Measurements from ENCODE around the gene BACH2. TPM values are rescaled to one million over a fixed set of nuclear protein-coding genes. Genes with fewer than 3 reads are reported as not detected.
"Not testable (repeated sequence)": the region's sequence is repeated elsewhere in the genome, so short reads cannot be mapped to it uniquely, and the experiment has no call there.

Gene BACH2
- total RNA-seq, 1 experiment from 2014 or later, result 2.5 TPM

GRCh38 chr6:90168693-90169131 lies 127.9 kb downstream of the BACH2 start:
- no peak for DNase-seq
- H3K27me3 ChIP-seq (ENCODE audit: control insufficient read depth, insufficient read depth, low read length), result no peaks in the 10 kb centered on the region
- H3K4me3 ChIP-seq (ENCODE audit: insufficient read depth, low read depth, low read length), result no peak overlapping the region
- H3K36me3 ChIP-seq (replicated peaks; ENCODE audit: control insufficient read depth, insufficient read depth, low read length), result no peaks in the 10 kb centered on the region

GRCh38 chr6:90167514-90168379 lies 128.9 kb downstream of the BACH2 start:
- Histone ChIP-seq H3K4me3 (ENCODE audit: insufficient read depth, low read depth, low read length) (no peak overlapping the region), H3K36me3 (replicated peaks; ENCODE audit: control insufficient read depth, insufficient read depth, low read length) (no peaks in the 10 kb centered on the region)
- no peak for DNase-seq

GRCh38 chr6:90166155-90166924 lies 130.3 kb downstream of the BACH2 start:
- H3K27me3 ChIP-seq (ENCODE audit: control insufficient read depth, insufficient read depth, low read length); H3K4me3 ChIP-seq (ENCODE audit: insufficient read depth, low read depth, low read length); H3K36me3 ChIP-seq (replicated peaks; ENCODE audit: control insufficient read depth, insufficient read depth, low read length); DNase-seq: not testable (repeated sequence)

More at GRCh38 chr6:90167514-90168379, 128.9 kb downstream of the BACH2 start:
- H3K27me3 ChIP-seq (ENCODE audit: control insufficient read depth, insufficient read depth, low read length), result no peaks in the 10 kb centered on the region

GRCh38 chr6:90162648-90163387 lies 133.8 kb downstream of the BACH2 start:
- DNase-seq, result no peak
- Histone ChIP-seq H3K4me3 (ENCODE audit: insufficient read depth, low read depth, low read length) (no peak overlapping the region), H3K36me3 (replicated peaks; ENCODE audit: control insufficient read depth, insufficient read depth, low read length) (no peaks in the 10 kb centered on the region), H3K27me3 (ENCODE audit: control insufficient read depth, insufficient read depth, low read length) (no peaks in the 10 kb centered on the region)

GRCh38 chr6:90160013-90160412 lies 136.6 kb downstream of the BACH2 start:
- no peak overlapping the region for H3K4me3 ChIP-seq (ENCODE audit: insufficient read depth, low read depth, low read length)
- DNase-seq, result no peak
- no peaks in the 10 kb centered on the region for H3K36me3 ChIP-seq (replicated peaks; ENCODE audit: control insufficient read depth, insufficient read depth, low read length)
- no peaks in the 10 kb centered on the region for H3K27me3 ChIP-seq (ENCODE audit: control insufficient read depth, insufficient read depth, low read length)

GRCh38 chr6:90159452-90159851 lies 137.2 kb downstream of the BACH2 start:
- no peak for DNase-seq
- Histone ChIP-seq H3K27me3 (ENCODE audit: control insufficient read depth, insufficient read depth, low read length) (no peaks in the 10 kb centered on the region), H3K36me3 (replicated peaks; ENCODE audit: control insufficient read depth, insufficient read depth, low read length) (no peaks in the 10 kb centered on the region), H3K4me3 (ENCODE audit: insufficient read depth, low read depth, low read length) (no peak overlapping the region)

GRCh38 chr6:90158936-90159335 lies 137.7 kb downstream of the BACH2 start:
- no peak overlapping the region for H3K4me3 ChIP-seq (ENCODE audit: insufficient read depth, low read depth, low read length)
- DNase-seq, result no peak
- no peaks in the 10 kb centered on the region for H3K27me3 ChIP-seq (ENCODE audit: control insufficient read depth, insufficient read depth, low read length)
- no peaks in the 10 kb centered on the region for H3K36me3 ChIP-seq (replicated peaks; ENCODE audit: control insufficient read depth, insufficient read depth, low read length)

GRCh38 chr6:90157441-90157840 lies 139.2 kb downstream of the BACH2 start:
- Histone ChIP-seq H3K36me3 (replicated peaks; ENCODE audit: control insufficient read depth, insufficient read depth, low read length) (no peaks in the 10 kb centered on the region), H3K27me3 (ENCODE audit: control insufficient read depth, insufficient read depth, low read length) (no peaks in the 10 kb centered on the region), H3K4me3 (ENCODE audit: insufficient read depth, low read depth, low read length) (no peak overlapping the region)
- DNase-seq, result no peak

GRCh38 chr6:90156861-90157260 lies 139.8 kb downstream of the BACH2 start:
- H3K4me3 ChIP-seq (ENCODE audit: insufficient read depth, low read depth, low read length), result no peak overlapping the region
- H3K27me3 ChIP-seq (ENCODE audit: control insufficient read depth, insufficient read depth, low read length), result no peaks in the 10 kb centered on the region
- no peaks in the 10 kb centered on the region for H3K36me3 ChIP-seq (replicated peaks; ENCODE audit: control insufficient read depth, insufficient read depth, low read length)
- no peak for DNase-seq

GRCh38 chr6:90154755-90155470 lies 141.7 kb downstream of the BACH2 start:
- no peak overlapping the region for H3K4me3 ChIP-seq (ENCODE audit: insufficient read depth, low read depth, low read length)
- DNase-seq, result no peak
- no peaks in the 10 kb centered on the region for H3K36me3 ChIP-seq (replicated peaks; ENCODE audit: control insufficient read depth, insufficient read depth, low read length)
- H3K27me3 ChIP-seq (ENCODE audit: control insufficient read depth, insufficient read depth, low read length), result no peaks in the 10 kb centered on the region

GRCh38 chr6:90151576-90152422 lies 144.8 kb downstream of the BACH2 start:
- H3K27me3 ChIP-seq (ENCODE audit: control insufficient read depth, insufficient read depth, low read length), result no peaks in the 10 kb centered on the region
- no peak overlapping the region for H3K4me3 ChIP-seq (ENCODE audit: insufficient read depth, low read depth, low read length)
- DNase-seq, result no peak
- no peaks in the 10 kb centered on the region for H3K36me3 ChIP-seq (replicated peaks; ENCODE audit: control insufficient read depth, insufficient read depth, low read length)

GRCh38 chr6:90149280-90149679 lies 147.4 kb downstream of the BACH2 start:
- Histone ChIP-seq H3K4me3 (ENCODE audit: insufficient read depth, low read depth, low read length) (no peak overlapping the region), H3K36me3 (replicated peaks; ENCODE audit: control insufficient read depth, insufficient read depth, low read length) (no peaks in the 10 kb centered on the region), H3K27me3 (ENCODE audit: control insufficient read depth, insufficient read depth, low read length) (no peaks in the 10 kb centered on the region)
- no peak for DNase-seq

- DNase-seq, result no peak
- Histone ChIP-seq H3K27me3 (ENCODE audit: control insufficient read depth, insufficient read depth, low read length) (no peaks in the 10 kb centered on the region), H3K4me3 (ENCODE audit: insufficient read depth, low read depth, low read length) (no peak overlapping the region)
Observed at GRCh38 chr6:90148867-90149266, 147.8 kb downstream of the BACH2 start.

More at GRCh38 chr6:90148867-90149266, 147.8 kb downstream of the BACH2 start:
- no peaks in the 10 kb centered on the region for H3K36me3 ChIP-seq (replicated peaks; ENCODE audit: control insufficient read depth, insufficient read depth, low read length)

All from H7 (cell line).